GM12875 (cell line): ENCODE results near the gene ARHGEF9.
A peak's percentile ranks its signal among the peaks of the same experiment; 100 is the strongest.
"Not testable (repeated sequence)": the region's sequence is repeated elsewhere in the genome, so short reads cannot be mapped to it uniquely, and the experiment has no call there.

Experiments used
- H3K4me3 ChIP-seq: one replicate; pipeline ENCODE4 v1.5.1; 2011; ENCODE audit warnings: low read depth, low read length, control low read depth
- TF ChIP-seq, protein P1 (sequence below): IDR thresholded peaks from 2 replicates; pipeline ENCODE4 v1.5.1; 2011; ENCODE audit warnings: low read depth, mild to moderate bottlenecking, control low read depth, inconsistent platforms, low read length, moderate library complexity, borderline replicate concordance; ENCODE audit not compliant: insufficient read depth

Gene ARHGEF9

DNA sequence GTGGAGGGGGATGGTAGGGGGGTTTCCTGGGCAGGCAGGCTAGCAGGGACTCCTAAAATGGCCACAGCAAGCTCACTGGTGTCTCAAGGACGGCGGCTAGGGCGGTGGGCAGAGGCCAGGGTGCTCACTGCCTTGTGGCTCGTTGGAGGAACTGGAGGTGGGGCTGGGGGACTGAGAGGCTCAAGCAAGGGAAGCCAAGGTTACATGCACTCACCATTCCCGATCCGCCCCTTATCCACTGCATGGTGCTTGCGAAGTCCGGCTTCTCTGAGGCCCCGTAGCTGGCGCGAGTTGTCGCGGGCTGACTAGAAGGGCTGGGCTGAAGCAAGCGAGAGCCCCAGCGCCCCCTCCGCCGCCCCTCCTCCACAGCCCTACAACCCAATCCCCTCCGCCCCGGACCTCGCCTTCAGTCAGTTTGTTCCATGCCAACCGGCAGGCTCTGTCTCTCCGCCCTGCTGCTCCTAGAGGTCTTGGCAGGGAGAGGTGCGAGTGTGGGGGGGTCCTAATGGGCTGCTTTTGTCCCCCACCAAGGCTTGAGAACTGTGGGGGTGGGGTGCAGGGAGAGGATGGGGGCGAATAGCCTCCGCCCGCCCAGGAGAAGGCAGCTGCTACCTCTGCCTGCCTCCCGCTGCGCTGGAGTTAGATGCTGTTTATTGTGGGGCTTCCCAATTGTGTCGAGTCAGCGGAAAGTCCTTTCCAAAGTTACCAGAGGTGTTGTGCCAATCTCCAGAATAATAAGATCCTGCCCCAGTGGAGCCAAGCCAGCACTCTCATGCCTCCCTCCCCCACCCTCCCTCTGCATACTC is at the start of gene ARHGEF9:
TSS of gene ARHGEF9 (minus strand) at position 313 of the 806 bp plus-strand sequence. CDS start at position 244, 69 bp downstream.
- H3K4me3 ChIP-seq, result peak within 1 kb of the TSS; percentile 53
- TF ChIP-seq, protein P1, sequence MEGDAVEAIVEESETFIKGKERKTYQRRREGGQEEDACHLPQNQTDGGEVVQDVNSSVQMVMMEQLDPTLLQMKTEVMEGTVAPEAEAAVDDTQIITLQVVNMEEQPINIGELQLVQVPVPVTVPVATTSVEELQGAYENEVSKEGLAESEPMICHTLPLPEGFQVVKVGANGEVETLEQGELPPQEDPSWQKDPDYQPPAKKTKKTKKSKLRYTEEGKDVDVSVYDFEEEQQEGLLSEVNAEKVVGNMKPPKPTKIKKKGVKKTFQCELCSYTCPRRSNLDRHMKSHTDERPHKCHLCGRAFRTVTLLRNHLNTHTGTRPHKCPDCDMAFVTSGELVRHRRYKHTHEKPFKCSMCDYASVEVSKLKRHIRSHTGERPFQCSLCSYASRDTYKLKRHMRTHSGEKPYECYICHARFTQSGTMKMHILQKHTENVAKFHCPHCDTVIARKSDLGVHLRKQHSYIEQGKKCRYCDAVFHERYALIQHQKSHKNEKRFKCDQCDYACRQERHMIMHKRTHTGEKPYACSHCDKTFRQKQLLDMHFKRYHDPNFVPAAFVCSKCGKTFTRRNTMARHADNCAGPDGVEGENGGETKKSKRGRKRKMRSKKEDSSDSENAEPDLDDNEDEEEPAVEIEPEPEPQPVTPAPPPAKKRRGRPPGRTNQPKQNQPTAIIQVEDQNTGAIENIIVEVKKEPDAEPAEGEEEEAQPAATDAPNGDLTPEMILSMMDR, result no peak

GRCh38 chrX:63825446-63825845 is 40.4 kb upstream of the ARHGEF9 start:
- H3K4me3 ChIP-seq, result not testable (repeated sequence)

- TF ChIP-seq, protein P1, result no peak
- H3K4me3 ChIP-seq, result no peak overlapping the region
These were observed 33.1 kb upstream of the ARHGEF9 start for GRCh38 chrX:63818156-63818555.

GRCh38 chrX:63817696-63818095 is 32.7 kb upstream of the ARHGEF9 start:
- no peak overlapping the region for H3K4me3 ChIP-seq
- TF ChIP-seq, protein P1, result no peak

- H3K4me3 ChIP-seq, result no peak overlapping the region
- TF ChIP-seq, protein P1, result no peak
These were observed 27.8 kb upstream of the ARHGEF9 start for GRCh38 chrX:63812823-63813222.

DNA sequence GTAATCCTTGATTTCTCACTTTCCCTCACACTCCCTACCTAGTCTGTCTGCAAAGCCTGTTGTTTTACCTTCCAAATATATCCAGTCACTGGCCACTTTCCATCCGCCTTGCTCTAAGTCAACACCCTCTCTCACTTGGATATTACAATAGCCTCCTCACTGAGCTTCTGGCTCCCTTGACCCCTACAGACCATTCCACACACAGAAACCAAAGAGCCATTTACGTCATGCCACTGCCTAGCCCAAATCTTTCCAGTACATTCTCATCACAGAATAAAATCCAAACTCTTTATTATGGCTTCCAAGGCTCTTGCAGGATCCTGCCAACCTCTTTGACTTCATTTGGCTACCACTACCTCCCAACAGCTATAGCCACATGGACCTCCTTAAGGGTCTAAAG is 25.7 kb upstream of the ARHGEF9 start:
- TF ChIP-seq, protein P1, result no peak
- H3K4me3 ChIP-seq, result no peak overlapping the region

DNA sequence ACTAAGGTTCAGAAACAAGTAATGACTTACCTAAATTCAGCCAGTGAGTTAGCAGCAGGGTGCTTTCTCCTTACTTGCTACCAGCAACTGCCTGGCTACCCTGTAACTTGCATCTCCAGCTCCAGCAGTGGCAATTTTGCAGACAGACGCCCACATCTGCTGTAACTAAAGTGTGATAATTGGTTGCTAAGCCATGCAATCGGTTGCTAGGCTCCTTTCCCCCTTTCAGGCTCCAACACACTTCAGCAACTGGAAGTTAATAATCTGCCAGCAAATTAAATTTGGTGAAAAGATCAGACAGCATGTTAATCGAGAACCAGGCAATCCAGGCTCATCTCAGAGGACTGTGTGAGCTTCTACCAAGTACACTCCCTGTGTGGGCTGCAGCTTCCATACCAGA is 24.2 kb upstream of the ARHGEF9 start:
- TF ChIP-seq, protein P1, result no peak
- no peak overlapping the region for H3K4me3 ChIP-seq

DNA sequence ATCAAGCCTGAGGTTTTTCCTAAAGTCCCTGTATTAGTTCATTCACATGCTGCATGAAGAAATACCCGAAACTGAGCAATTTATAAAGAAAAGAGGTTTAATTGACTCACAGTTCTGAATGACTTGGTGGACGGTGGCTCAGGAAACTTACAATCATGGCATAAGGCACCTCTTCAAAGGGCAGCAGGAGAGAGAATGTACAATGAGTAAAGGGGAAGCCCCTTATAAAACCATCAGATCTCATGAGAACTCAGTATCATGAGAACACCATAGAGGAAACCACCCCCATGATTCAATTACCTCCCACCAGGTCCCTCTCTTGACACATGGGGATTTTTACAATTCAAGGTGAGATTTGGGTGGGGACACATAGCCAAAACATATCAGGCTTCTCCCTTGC is 10.4 kb upstream of the ARHGEF9 start:
- not testable (repeated sequence) for H3K4me3 ChIP-seq
